ENCODE measurements around the gene RNPS1. TPM values are rescaled to one million over a fixed set of nuclear protein-coding genes. Genes with fewer than 3 reads are reported as not detected.

Gene RNPS1
- total and polyA plus RNA-seq, 3 donors from 2014 or later: 197 to 294 (median 261) TPM

DNA sequence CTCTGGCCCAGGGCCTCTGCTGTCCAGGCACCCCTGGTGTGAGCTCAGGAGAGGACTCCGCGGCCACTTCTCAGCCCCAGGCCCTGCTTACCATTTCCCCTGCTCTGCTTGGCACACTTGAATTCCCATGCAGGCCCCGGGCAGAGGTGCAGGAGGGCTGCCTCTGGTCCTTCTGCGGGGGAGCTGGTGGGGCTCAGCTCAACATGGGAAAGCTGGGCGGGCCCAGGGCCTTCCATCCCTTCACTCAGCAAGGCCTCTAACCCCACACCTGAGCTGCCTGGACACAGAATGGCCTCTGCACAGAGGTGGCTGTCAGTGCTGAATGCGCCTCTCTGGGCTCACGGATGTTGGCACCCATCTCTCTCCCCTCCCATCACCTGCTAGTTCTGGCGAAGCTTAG is 12.5 kb upstream of the RNPS1 start:
- intact Hi-C loops (cut with DNase I; ENCODE audit: low total_unique reads): no loop called here

DNA sequence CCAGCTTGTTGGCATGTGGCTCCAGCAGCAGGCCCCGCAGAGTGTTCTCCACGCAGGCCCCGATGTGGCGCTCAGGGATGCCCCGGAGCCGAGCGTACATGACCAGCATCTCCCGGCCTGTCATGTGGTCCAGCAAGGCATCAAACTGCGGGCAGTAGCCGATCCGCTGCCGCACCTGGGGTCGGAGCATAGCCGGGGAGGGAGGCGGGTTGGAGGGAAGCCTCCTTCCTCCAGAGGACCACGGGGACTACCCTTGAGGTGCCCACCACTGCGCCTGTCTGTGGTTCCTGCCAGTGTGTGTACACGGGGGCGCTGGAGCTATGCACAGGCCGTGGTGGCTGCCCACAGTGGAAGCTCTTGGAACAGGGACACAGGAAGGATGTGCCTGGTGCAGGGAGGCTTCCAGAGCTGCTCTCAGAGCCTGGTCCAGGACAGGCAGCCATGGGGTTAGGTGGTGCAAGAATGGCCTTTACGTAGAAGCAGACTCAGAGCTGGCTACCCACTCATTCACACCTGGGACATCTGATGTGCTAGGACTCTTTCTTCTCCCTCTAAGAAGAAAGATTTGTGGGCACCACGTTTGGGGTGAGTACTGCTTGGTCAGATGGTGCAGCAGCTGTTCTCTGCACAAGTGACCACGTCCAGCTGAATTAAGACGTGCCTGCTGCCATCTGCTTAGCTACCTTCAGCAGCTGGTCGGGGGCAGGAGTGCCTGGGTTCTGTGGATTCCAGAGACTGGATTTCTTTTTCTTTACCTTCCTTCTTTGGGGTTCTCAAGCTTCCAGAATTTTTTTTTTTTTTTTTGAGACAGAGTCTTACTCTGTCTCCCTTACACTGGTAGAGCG is 11.3 kb upstream of the RNPS1 start:
- Histone ChIP-seq H3K27ac (no peak overlapping the region), H3K9me3 (no peaks in the 10 kb centered on the region), H3K4me3 (no peak overlapping the region), H3K27me3 (no peaks in the 10 kb centered on the region), H3K4me1 (no peaks in the 10 kb centered on the region), H3K36me3 (ENCODE audit: low read depth, missing control alignments) (no peaks in the 10 kb centered on the region)
- 85 to 86% methylated on average over 15 to 26 of the region's 26 CpGs for WGBS, 2 donors
- TF ChIP-seq, protein P1, sequence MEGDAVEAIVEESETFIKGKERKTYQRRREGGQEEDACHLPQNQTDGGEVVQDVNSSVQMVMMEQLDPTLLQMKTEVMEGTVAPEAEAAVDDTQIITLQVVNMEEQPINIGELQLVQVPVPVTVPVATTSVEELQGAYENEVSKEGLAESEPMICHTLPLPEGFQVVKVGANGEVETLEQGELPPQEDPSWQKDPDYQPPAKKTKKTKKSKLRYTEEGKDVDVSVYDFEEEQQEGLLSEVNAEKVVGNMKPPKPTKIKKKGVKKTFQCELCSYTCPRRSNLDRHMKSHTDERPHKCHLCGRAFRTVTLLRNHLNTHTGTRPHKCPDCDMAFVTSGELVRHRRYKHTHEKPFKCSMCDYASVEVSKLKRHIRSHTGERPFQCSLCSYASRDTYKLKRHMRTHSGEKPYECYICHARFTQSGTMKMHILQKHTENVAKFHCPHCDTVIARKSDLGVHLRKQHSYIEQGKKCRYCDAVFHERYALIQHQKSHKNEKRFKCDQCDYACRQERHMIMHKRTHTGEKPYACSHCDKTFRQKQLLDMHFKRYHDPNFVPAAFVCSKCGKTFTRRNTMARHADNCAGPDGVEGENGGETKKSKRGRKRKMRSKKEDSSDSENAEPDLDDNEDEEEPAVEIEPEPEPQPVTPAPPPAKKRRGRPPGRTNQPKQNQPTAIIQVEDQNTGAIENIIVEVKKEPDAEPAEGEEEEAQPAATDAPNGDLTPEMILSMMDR (IDR thresholded peaks at IDR 0.05): no peak
- intact Hi-C loops (cut with DNase I; ENCODE audit: low total_unique reads): no loop called here
- DNase-seq: no peak

More for the DNA sequence above, 12.5 kb upstream of the RNPS1 start:
- no peak overlapping the region for H3K27ac ChIP-seq
- no peaks in the 10 kb centered on the region for H3K27me3 ChIP-seq
- H3K4me1 ChIP-seq: no peaks in the 10 kb centered on the region
- DNase-seq: no peak
- H3K36me3 ChIP-seq (ENCODE audit: low read depth, missing control alignments): no peaks in the 10 kb centered on the region
- H3K4me3 ChIP-seq: no peak overlapping the region
- 87 to 93% methylated on average over 3 to 7 of the region's 8 CpGs for WGBS, 2 donors
- H3K9me3 ChIP-seq: no peaks in the 10 kb centered on the region
- TF ChIP-seq POLR2A (IDR thresholded peaks at IDR 0.05): no peak
- TF ChIP-seq, protein P1 (IDR thresholded peaks at IDR 0.05): no peak

DNA sequence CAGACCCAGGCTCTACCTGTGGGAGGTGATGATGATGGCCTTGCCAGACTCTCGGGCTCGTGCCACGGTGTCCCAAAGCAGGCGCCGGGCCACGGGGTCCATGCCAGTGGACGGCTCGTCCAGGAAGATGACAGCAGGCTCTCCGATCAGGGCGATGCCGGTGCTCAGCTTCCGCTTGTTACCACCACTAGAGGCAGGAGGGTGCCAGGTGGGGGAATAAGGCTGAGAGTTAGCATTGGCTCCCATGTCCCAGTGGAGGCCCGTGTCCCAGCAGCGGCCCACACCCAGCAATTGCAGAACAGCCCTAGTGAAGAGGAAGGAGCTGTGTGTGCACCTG is 10.3 kb upstream of the RNPS1 start:
- Histone ChIP-seq H3K4me3 (no peak overlapping the region), H3K36me3 (ENCODE audit: low read depth, missing control alignments) (no peaks in the 10 kb centered on the region), H3K4me1 (no peaks in the 10 kb centered on the region), H3K27ac (no peak overlapping the region), H3K27me3 (no peaks in the 10 kb centered on the region), H3K9me3 (no peaks in the 10 kb centered on the region)
- TF ChIP-seq POLR2A (IDR thresholded peaks at IDR 0.05): no peak
- TF ChIP-seq, protein P1 (IDR thresholded peaks at IDR 0.05): no peak
- WGBS, 2 donors: 88 to 95% methylated on average over 8 of the region's 14 CpGs
- no peak for DNase-seq
- intact Hi-C loops (cut with DNase I; ENCODE audit: low total_unique reads): no loop called here

DNA sequence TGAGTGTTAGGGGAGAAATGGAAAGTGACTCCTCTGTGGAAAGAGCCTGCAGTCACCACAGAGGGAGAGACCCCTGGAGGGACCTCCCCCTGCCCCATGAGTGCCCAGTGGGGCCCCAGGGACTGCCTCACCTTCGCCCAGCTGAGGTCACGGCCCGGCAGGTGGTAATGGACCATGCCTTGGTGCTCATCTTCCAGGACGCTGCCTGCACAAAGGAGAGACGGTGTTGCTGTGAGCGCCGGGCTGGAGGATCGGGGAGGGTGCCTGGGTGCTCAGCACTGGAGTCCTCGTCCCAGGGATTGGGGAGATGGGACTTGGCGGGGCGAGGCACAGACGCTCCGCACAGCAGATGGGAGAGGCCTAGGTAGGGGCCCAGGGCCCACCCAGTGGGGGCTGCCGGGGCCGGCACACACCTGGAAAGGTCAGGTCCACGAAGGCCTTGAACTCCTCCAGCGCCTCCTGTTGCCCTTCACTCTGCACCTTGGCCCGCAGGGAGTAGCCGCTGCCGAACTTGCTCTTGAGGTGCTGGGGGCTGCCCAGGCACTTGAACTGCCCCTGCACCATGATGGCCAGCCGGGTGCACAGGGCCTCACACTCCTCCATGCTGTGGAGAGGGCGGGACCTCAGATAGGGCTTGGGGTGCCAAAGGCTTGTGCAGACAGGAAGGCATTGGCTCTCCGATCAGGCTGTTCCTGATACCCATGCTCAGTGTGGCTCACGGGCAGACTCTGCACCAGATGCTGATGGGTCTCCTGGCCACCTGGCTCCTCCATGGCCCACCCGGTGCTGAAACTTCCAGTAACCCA is 9.7 kb upstream of the RNPS1 start:
- intact Hi-C loops (cut with DNase I; ENCODE audit: low total_unique reads): no loop called here
- 85 to 90% methylated on average over 13 to 22 of the region's 25 CpGs for WGBS, 2 donors

More for the DNA sequence above, 9.7 kb upstream of the RNPS1 start:
- no peak for TF ChIP-seq POLR2A (IDR thresholded peaks at IDR 0.05)
- TF ChIP-seq, protein P1 (IDR thresholded peaks at IDR 0.05): no peak
- Histone ChIP-seq H3K36me3 (ENCODE audit: low read depth, missing control alignments) (no peaks in the 10 kb centered on the region), H3K27me3 (no peaks in the 10 kb centered on the region), H3K4me1 (no peaks in the 10 kb centered on the region), H3K27ac (no peak overlapping the region), H3K4me3 (no peak overlapping the region), H3K9me3 (no peaks in the 10 kb centered on the region)
- DNase-seq: no peak

All from testis (tissue), 3 donors.